ENCODE data around the gene PROM2. TPM values are rescaled to one million over a fixed set of nuclear protein-coding genes. Genes with fewer than 3 reads are reported as not detected.

PROM2 gene
- total RNA-seq, 2 experiments from 2014 or later, result 0.60 to 0.73 TPM

- no peak for TF ChIP-seq CTCF (IDR thresholded peaks at IDR 0.05)
- POLR2A ChIA-PET, result no interaction called here
Observed at GRCh38 chr2:95295376-95295775, 21.1 kb downstream of the PROM2 start.

GRCh38 chr2:95296011-95296410 is 21.8 kb downstream of the PROM2 start:
- no peaks in the 10 kb centered on the region for H3K4me1 ChIP-seq (ENCODE audit: insufficient read depth, low read length)
- peaks cover 5 to 29% of the 10 kb centered on the region in 2 experiments for H3K9me3 ChIP-seq (ENCODE audit: control insufficient read depth in 1 of 2, insufficient read depth in 1 of 2, low read length in 2 of 2)
- H3K36me3 ChIP-seq (ENCODE audit: insufficient read depth, low read length), result no peaks in the 10 kb centered on the region
- no peaks in the 10 kb centered on the region for H3K4me1 Mint-ChIP-seq (ENCODE audit: low read depth)
- no peak overlapping the region for H3K4me3 Mint-ChIP-seq
- H3K27me3 ChIP-seq (ENCODE audit: control insufficient read depth in 1 of 2, insufficient read depth in 2 of 2, low read length in 2 of 2), result no peaks in the 10 kb centered on the region
- no peaks in the 10 kb centered on the region for H3K36me3 Mint-ChIP-seq (ENCODE audit: low read depth)
- H3K4me3 ChIP-seq (ENCODE audit: low read length), result no peak overlapping the region
- ATAC-seq (ENCODE audit: poor library complexity) (no peak), DNase-seq (no peak)
- CTCF ChIA-PET, result no interaction called here
- intact Hi-C loops (cut with DNase I, micrococcal nuclease), result no loop called here
- H3K27ac Mint-ChIP-seq, result no peak overlapping the region
- H3K9me3 Mint-ChIP-seq, result peaks cover 2% of the 10 kb centered on the region
- TF ChIP-seq CTCF (IDR thresholded peaks at IDR 0.05), result no peak
- H3K27me3 Mint-ChIP-seq, result no peaks in the 10 kb centered on the region
- POLR2A ChIA-PET, result no interaction called here
- no peak overlapping the region for H3K27ac ChIP-seq (ENCODE audit: low read depth in 1 of 2, low read length in 2 of 2)

More at GRCh38 chr2:95295376-95295775, 21.1 kb downstream of the PROM2 start:
- no peak overlapping the region for H3K4me3 Mint-ChIP-seq
- no peak overlapping the region for H3K4me3 ChIP-seq (ENCODE audit: low read length)
- no peak overlapping the region for H3K27ac Mint-ChIP-seq
- peaks cover 5% of the 10 kb centered on the region for H3K9me3 Mint-ChIP-seq
- H3K36me3 Mint-ChIP-seq (ENCODE audit: low read depth), result no peaks in the 10 kb centered on the region
- DNase-seq, result no peak
- H3K4me1 ChIP-seq (ENCODE audit: insufficient read depth, low read length), result no peaks in the 10 kb centered on the region
- intact Hi-C loops (cut with DNase I, micrococcal nuclease), result no loop called here
- no peak for ATAC-seq (ENCODE audit: poor library complexity)
- no peaks in the 10 kb centered on the region for H3K27me3 Mint-ChIP-seq
- peaks cover 11 to 34% of the 10 kb centered on the region in 2 experiments for H3K9me3 ChIP-seq (ENCODE audit: control insufficient read depth in 1 of 2, insufficient read depth in 1 of 2, low read length in 2 of 2)
- no peaks in the 10 kb centered on the region for H3K36me3 ChIP-seq (ENCODE audit: insufficient read depth, low read length)
- no peaks in the 10 kb centered on the region for H3K27me3 ChIP-seq (ENCODE audit: control insufficient read depth in 1 of 2, insufficient read depth in 2 of 2, low read length in 2 of 2)
- no peak overlapping the region for H3K27ac ChIP-seq (ENCODE audit: low read depth in 1 of 2, low read length in 2 of 2)
- CTCF ChIA-PET, result no interaction called here
- no peaks in the 10 kb centered on the region for H3K4me1 Mint-ChIP-seq (ENCODE audit: low read depth)

DNA sequence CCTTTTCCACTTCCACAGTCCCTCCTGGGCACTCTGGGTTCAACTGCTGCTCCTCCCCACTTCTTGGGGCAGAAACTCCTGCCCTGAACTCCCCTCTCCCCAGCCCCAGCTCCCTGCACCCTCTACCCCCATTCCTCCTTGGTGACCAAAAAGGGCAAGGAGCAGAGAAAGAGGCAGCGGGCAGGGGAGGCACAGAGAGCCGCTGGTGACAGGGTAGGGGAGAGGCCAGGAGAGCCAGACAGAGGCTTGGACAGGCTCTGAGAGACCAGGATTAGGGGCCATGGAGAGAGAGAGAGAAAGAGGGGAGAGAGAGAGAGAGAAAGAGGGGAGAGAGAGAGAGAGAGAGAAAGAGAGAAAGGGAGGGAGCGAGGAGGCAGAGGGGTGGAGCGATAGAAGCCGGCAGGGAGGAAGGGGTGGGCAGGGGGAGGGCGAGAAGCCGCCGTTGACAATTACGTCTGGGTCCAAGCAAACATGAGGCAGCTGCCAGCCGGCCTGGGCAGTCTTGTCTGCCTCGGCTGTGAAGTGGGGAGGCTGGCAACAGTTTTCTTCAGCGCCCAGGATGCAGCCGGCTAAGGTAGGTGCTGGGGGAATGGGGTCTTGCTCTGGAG is 22.7 kb downstream of the PROM2 start, which contains the start of gene KCNIP3:
KCNIP3 (plus strand) TSS at position 468 of the 608 bp plus-strand sequence; CDS start at position 560, 92 bp downstream.
- ATAC-seq (ENCODE audit: poor library complexity), result no peak
- DNase-seq, result no peak
- intact Hi-C loops (cut with DNase I, micrococcal nuclease), result no loop called here
- no peak within 1 kb of the TSS for H3K4me3 Mint-ChIP-seq
- Histone ChIP-seq H3K27me3 (ENCODE audit: control insufficient read depth in 1 of 2, insufficient read depth in 2 of 2, low read length in 2 of 2) (no peaks in the 10 kb centered on the region), H3K4me3 (ENCODE audit: low read length) (no peak within 1 kb of the TSS), H3K27ac (ENCODE audit: low read depth in 1 of 2, low read length in 2 of 2) (no peak within 1 kb of the TSS), H3K4me1 (ENCODE audit: insufficient read depth, low read length) (no peaks in the 10 kb centered on the region), H3K9me3 (ENCODE audit: control insufficient read depth in 1 of 2, insufficient read depth in 1 of 2, low read length in 2 of 2) (peaks cover 0 to 29% of the 10 kb centered on the region in 2 experiments), H3K36me3 (ENCODE audit: insufficient read depth, low read length) (no peaks in the 10 kb centered on the region)
- TF ChIP-seq CTCF (IDR thresholded peaks at IDR 0.05), result no peak
- H3K4me1 Mint-ChIP-seq (ENCODE audit: low read depth), result no peaks in the 10 kb centered on the region
- no peaks in the 10 kb centered on the region for H3K36me3 Mint-ChIP-seq (ENCODE audit: low read depth)
- H3K27me3 Mint-ChIP-seq, result no peaks in the 10 kb centered on the region
- no peak within 1 kb of the TSS for H3K27ac Mint-ChIP-seq
- no peaks in the 10 kb centered on the region for H3K9me3 Mint-ChIP-seq
- POLR2A ChIA-PET, result no interaction called here
- CTCF ChIA-PET, result no interaction called here
